Stimulated activated CD4-positive, alpha-beta T cell treated with anti-CD3 and anti-CD28 coated beads, Interleukin-15, amount 100 ng/mL, for 1 hour (primary cell): ENCODE data around the gene TRPM6.
"Not testable (repeated sequence)": the region's sequence is repeated elsewhere in the genome, so short reads cannot be mapped to it uniquely, and the experiment has no call there.

Experiments
- DNase-seq, 2 donors: peaks; one replicate each; pipeline ENCODE4 v3.0.0-alpha.2; 2020; ENCODE audit warnings: low read depth in 1 of 2, low spot score in 1 of 2

The TRPM6 gene

DNA sequence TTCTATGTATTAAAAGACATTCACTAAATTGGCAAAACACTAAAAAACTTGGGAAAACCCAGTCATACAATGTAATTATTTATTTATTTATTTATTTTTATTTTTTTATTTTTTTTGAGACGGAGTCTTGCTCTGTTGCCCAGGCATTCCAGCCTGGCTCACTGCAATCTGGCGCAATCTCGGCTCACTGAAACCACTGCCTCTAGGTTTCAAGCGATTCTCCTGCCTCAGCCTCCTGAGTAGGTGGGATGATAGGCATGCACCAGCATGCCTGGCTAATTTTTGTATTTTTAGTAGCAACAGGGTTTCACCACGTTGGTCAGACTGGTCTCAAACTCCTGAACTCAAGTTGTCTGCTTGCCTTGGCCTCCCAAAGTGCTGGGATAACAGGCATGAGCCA is 27.5 kb downstream of the TRPM6 start:
- not testable (repeated sequence) for DNase-seq

GRCh38 chr9:74859786-74860185 is 27.9 kb downstream of the TRPM6 start:
- no peak for DNase-seq

- DNase-seq: no peak
These were observed 28.8 kb downstream of the TRPM6 start for GRCh38 chr9:74858751-74859414.

GRCh38 chr9:74856989-74857388 is 30.7 kb downstream of the TRPM6 start:
- DNase-seq: no peak

- DNase-seq: no peak
These were observed 32.6 kb downstream of the TRPM6 start for GRCh38 chr9:74855072-74855471.

DNA sequence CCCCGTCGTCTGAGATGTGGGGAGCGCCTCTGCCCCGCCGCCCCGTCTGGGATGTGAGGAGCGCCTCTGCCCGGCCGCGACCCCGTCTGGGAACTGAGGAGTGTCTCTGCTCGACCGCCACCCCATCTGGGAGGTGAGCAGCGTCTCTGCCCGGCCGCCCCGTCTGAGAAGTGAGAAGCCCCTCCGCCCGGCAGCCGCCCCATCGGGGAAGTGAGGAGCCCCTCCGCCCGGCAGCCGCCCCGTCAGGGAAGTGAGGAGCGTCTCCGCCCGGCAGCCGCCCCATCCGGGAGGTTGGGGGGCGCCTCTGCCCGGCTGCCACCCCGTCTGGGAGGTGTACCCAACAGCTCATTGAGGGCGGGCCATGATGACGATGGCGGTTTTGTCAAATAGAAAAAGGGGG is 34.7 kb downstream of the TRPM6 start:
- DNase-seq: not testable (repeated sequence)

- DNase-seq: no peak
These were observed 39.6 kb downstream of the TRPM6 start for GRCh38 chr9:74848153-74848525.

- DNase-seq: no peak
These were observed 40.1 kb downstream of the TRPM6 start for GRCh38 chr9:74847478-74848152.

- DNase-seq: no peak
These were observed 41.0 kb downstream of the TRPM6 start for GRCh38 chr9:74846766-74847165.

- no peak for DNase-seq
These were observed 49.4 kb downstream of the TRPM6 start for GRCh38 chr9:74838351-74838750.

GRCh38 chr9:74824654-74825053 is 63.1 kb downstream of the TRPM6 start:
- no peak for DNase-seq

GRCh38 chr9:74821636-74822035 is 66.1 kb downstream of the TRPM6 start:
- no peak for DNase-seq

- DNase-seq: no peak
These were observed 69.9 kb downstream of the TRPM6 start for GRCh38 chr9:74817816-74818215.

DNA sequence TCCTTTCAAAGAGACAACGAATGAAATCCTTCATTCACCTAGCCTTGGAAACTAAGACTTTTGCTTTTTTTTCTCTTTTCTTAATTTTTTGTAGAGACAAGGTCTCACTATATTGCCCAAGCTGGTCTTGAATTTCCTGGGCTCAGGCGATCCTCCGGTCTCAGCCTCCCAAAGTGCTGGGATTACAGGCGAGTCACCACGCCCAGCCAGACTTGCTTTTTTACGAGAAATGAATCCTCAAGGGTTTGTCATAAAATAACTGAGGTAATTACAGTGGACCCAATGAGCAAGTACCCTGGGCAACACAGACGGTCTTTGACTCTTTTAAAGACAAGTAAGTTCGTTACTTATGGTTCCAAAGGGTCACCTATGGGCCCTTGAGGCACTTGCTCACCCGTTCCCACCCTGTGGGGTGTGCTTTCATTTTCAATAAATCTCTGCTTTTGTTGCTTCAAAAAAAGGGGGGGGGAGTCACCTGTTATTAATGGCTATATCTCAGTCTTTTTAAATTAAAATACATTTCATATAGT is 70.4 kb downstream of the TRPM6 start:
- DNase-seq: no peak

- no peak for DNase-seq
These were observed 77.5 kb downstream of the TRPM6 start for GRCh38 chr9:74810200-74810599.

DNA sequence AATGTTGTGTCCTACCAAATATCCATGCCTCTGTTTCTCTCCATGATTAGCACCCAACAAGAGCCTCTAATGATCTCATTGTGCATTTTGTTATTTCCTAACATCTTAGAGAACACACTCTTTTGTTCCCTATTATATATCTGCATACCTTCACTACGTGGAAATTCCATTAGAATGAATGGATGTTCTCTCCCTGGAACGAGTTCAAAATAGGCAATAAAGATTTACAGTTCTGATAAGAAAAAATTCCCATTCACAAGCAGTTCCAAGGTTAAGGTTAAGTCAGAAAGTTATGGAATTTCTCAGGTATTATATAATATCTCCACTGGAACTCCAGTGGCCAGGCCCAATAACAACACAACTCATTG is 83.7 kb downstream of the TRPM6 start:
- no peak for DNase-seq

DNA sequence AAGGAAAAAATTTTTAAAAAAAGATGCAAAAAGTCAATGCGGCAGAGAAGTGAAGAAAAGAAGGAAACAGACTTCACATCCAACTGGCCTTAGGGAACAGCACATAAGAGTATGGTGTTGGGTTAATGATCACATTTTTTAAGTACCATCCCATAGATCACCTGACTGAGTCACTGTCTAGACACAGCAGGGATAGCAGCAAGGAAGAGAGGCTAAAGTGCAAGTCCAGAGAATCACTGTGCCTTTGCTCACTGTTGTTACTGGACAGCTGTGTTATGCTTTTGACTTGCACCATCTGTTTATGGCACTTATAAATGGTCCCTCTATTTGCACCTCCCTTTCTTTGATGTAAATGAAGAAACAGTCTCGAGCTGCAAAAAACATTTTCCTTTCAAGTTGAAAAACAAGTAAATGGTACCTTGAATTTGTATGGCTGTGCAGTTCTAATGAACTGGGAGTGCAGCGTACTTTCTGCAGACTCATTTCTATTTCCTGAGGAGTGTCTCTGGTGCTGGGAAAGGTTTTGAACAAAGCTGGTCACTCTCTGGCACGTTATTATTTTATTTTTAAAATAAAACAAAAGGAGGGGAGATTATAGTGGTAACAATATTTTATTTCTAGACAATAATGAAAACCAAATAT is 84.2 kb downstream of the TRPM6 start:
- no peak for DNase-seq

DNA sequence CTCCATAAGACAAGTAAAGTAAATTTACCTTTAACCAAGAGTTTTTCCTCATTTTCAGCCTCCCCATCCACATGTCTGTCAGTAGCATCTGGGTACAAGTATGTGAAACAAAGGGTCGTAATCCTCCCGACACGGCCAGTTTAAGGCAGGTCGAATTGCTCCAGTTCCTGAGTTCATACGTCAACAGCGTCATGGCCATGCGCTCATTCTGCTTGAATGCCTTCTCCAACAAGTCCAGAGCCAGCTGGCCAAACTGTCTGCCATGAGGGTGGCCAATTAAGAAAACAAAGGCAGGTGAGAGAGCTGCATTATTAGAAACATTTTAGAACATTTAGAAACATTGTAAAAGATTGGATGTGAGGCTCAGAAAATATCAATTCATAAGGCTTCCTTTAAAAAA is 87.5 kb downstream of the TRPM6 start:
- DNase-seq: no peak

- DNase-seq: no peak
These were observed 91.9 kb downstream of the TRPM6 start for GRCh38 chr9:74795803-74796202.

- no peak for DNase-seq
These were observed 92.6 kb downstream of the TRPM6 start for GRCh38 chr9:74795081-74795480.

- DNase-seq: no peak
These were observed 103.2 kb downstream of the TRPM6 start for GRCh38 chr9:74784506-74784905.

DNA sequence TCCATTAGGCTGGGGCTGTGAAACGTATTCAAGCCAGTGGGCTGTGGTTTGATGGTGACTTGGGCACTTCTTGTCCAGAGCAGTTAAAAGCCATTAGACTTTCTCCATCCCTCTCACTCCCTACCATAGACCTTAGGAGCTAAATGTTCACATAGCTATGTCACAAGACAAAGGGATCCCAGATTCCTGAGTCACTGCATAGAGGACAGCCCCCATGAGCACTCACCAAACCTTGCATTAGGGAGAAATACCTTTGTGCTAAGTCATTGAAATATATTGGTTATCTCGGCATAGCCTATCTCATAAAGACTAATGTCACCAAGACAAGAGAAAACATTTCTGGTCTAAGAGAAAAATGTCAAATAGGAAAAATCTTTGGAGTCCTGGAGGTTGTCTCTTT is 104.3 kb downstream of the TRPM6 start:
- no peak for DNase-seq
